NAMALWA (cell line): Measurements from ENCODE around the gene SUSD1.
A peak's percentile ranks its signal among the peaks of the same experiment; 100 is the strongest.
"Not testable (repeated sequence)": the region's sequence is repeated elsewhere in the genome, so short reads cannot be mapped to it uniquely, and the experiment has no call there.

ENCODE experiments used
- DNase-seq: peaks from one replicate; pipeline ENCODE4 v3.0.0-alpha.2; 2015; ENCODE audit warnings: low spot score

Gene SUSD1

GRCh38 chr9:112173489-112174221, 1.4 kb downstream of the SUSD1 start:
- no peak for DNase-seq

GRCh38 chr9:112170968-112171367, 4.1 kb downstream of the SUSD1 start:
- DNase-seq = no peak

- no peak for DNase-seq
These were observed 4.9 kb downstream of the SUSD1 start for GRCh38 chr9:112170235-112170634.

GRCh38 chr9:112169368-112169767, 5.7 kb downstream of the SUSD1 start:
- DNase-seq = no peak

GRCh38 chr9:112168197-112168596, 6.9 kb downstream of the SUSD1 start:
- no peak for DNase-seq

GRCh38 chr9:112166176-112167140, 8.6 kb downstream of the SUSD1 start:
- DNase-seq = no peak

- DNase-seq = peak; percentile 75
These were observed 12.3 kb downstream of the SUSD1 start for GRCh38 chr9:112162621-112163413.

GRCh38 chr9:112159781-112160180, 15.3 kb downstream of the SUSD1 start:
- DNase-seq = no peak

- no peak for DNase-seq
These were observed 16.3 kb downstream of the SUSD1 start for GRCh38 chr9:112158656-112159367.

GRCh38 chr9:112157961-112158360, 17.1 kb downstream of the SUSD1 start:
- no peak for DNase-seq

- no peak for DNase-seq
These were observed 18.0 kb downstream of the SUSD1 start for GRCh38 chr9:112157087-112157486.

GRCh38 chr9:112149211-112149610, 25.9 kb downstream of the SUSD1 start:
- no peak for DNase-seq

- no peak for DNase-seq
These were observed 29.2 kb downstream of the SUSD1 start for GRCh38 chr9:112145886-112146285.

GRCh38 chr9:112144807-112145206, 30.3 kb downstream of the SUSD1 start:
- no peak for DNase-seq

GRCh38 chr9:112142420-112142819, 32.7 kb downstream of the SUSD1 start:
- no peak for DNase-seq

- DNase-seq = no peak
These were observed 34.2 kb downstream of the SUSD1 start for GRCh38 chr9:112140936-112141335.

- DNase-seq = no peak
These were observed 38.0 kb downstream of the SUSD1 start for GRCh38 chr9:112137066-112137465.

- DNase-seq = no peak
These were observed 39.4 kb downstream of the SUSD1 start for GRCh38 chr9:112135706-112136105.

GRCh38 chr9:112133806-112134205, 41.3 kb downstream of the SUSD1 start:
- not testable (repeated sequence) for DNase-seq

GRCh38 chr9:112132356-112132755, 42.7 kb downstream of the SUSD1 start:
- no peak for DNase-seq

GRCh38 chr9:112130997-112131396, 44.1 kb downstream of the SUSD1 start:
- DNase-seq = no peak

GRCh38 chr9:112130347-112130746, 44.8 kb downstream of the SUSD1 start:
- DNase-seq = no peak
